Panc1 (cell line): Measurements from ENCODE around the gene SLC39A5. TPM values are rescaled to one million over a fixed set of nuclear protein-coding genes. Genes with fewer than 3 reads are reported as not detected.
A peak's percentile ranks its signal among the peaks of the same experiment; 100 is the strongest.

Source experiments
- ATAC-seq: fragments of 200-7000 bp; cut with Tn5 transposase; 2 replicates; pipeline ENCODE4 v1.9.1; 2020; ENCODE audit warnings: mild to moderate bottlenecking, moderate library complexity
- BruUV-seq: library from RNA; stranded (reverse); fragments of 400-500 nt; replicated peaks from 2 replicates; lab custom pipeline; 2021; lab: Mats Ljungman, UMichigan
- CTCF ChIA-PET: fragments of 300-600 bp; sonication (Branson Sonifier 250); formaldehyde crosslinking; loops from one replicate; lab custom pipeline; 2022; ENCODE audit warnings: antibody characterized with exemption; lab: Charles Lee
- POLR2A ChIA-PET: fragments of 300-600 bp; sonication (Branson Sonifier 250); formaldehyde crosslinking; loops from one replicate; lab custom pipeline; 2022; ENCODE audit warnings: antibody characterized with exemption; lab: Charles Lee
- DNase-seq: peaks from one replicate; pipeline ENCODE4 v3.0.0-alpha.2; 2010; ENCODE audit warnings: low read depth, low spot score
- H3K27ac ChIP-seq: 2 replicates; pipeline ENCODE4 v1.5.1; 2011; ENCODE audit warnings: mild to moderate bottlenecking, low read length, inconsistent platforms
- H3K27me3 ChIP-seq: fragments of 200-500 bp; sonication (Bioruptor generic); 2 replicates; pipeline ENCODE4 v1.6.0; 2014; ENCODE audit warnings: low read length, inconsistent platforms; ENCODE audit not compliant: control insufficient read depth, insufficient read depth
- H3K36me3 ChIP-seq: fragments of 200-500 bp; sonication (Bioruptor generic); 2 replicates; pipeline ENCODE4 v1.5.1; 2014; ENCODE audit warnings: inconsistent platforms, mild to moderate bottlenecking, low read length, moderate library complexity; ENCODE audit not compliant: control insufficient read depth, insufficient read depth
- H3K4me1 ChIP-seq: 2 replicates; pipeline ENCODE4 v1.5.1; 2011; ENCODE audit warnings: inconsistent platforms, mild to moderate bottlenecking, low read length, moderate library complexity; ENCODE audit not compliant: control insufficient read depth, insufficient read depth
- H3K4me3 ChIP-seq, 2 experiments: 2 replicates each; pipeline ENCODE4 v1.5.1; 2011 to 2012; ENCODE audit warnings: low read depth in 2 of 2, low read length in 2 of 2, mild to moderate bottlenecking in 2 of 2, inconsistent platforms in 1 of 2, moderate library complexity in 1 of 2
- H3K9me3 ChIP-seq: fragments of 200-500 bp; sonication (Bioruptor generic); 2 replicates; pipeline ENCODE4 v1.5.1; 2014; ENCODE audit warnings: low read depth, mild to moderate bottlenecking, inconsistent platforms, low read length, moderate library complexity; ENCODE audit not compliant: control insufficient read depth, insufficient read depth
- CTCF ChIP-seq: fragments of 450-650 bp; IDR thresholded peaks from 2 replicates; pipeline ENCODE4 v1.5.1; 2017; ENCODE audit warnings: mild to moderate bottlenecking
- POLR2AphosphoS5 ChIP-seq: IDR thresholded peaks from 2 replicates; pipeline ENCODE4 v1.6.1; 2012; ENCODE audit warnings: mild to moderate bottlenecking, low read depth, low read length, moderate library complexity
- SIN3A ChIP-seq: IDR thresholded peaks from 2 replicates; pipeline ENCODE4 v1.6.1; 2012; ENCODE audit warnings: low read depth, mild to moderate bottlenecking, low read length, moderate library complexity, borderline replicate concordance; ENCODE audit not compliant: insufficient read depth
- TCF7L2 ChIP-seq: IDR thresholded peaks from 2 replicates; pipeline ENCODE4 v1.6.1; 2011; ENCODE audit warnings: mild to moderate bottlenecking, low read depth, low read length, inconsistent platforms
- in situ Hi-C: cut with HindIII; loops from 2 replicates; pipeline ENCODE4 v1.10.0; 2016; ENCODE audit warnings: low sequenced_read_pairs, low pct_unique_long_range_greater_than_20kb
- intact Hi-C: fragments of 100-400 bp; cut with micrococcal nuclease; formaldehyde crosslinking; loops from one replicate; pipeline ENCODE4 v1.10.0; 2022; ENCODE audit not compliant: unreplicated experiment
- total RNA-seq: library from RNA; stranded (reverse); gene quantifications from one replicate; pipeline ENCODE4 v1.2.1, GENCODE V29; 2021; ENCODE audit not compliant: unreplicated experiment

SLC39A5 gene
- total RNA-seq, 1 experiment from 2014 or later = 0.23 TPM

GRCh38 chr12:56266693-56267442, 37.0 kb downstream of the SLC39A5 start, which contains the start of gene COQ10A:
TSS of gene COQ10A (plus strand) at chr12:56266942. CDS start at chr12:56267119, 177 bp downstream.
- Histone ChIP-seq H3K4me3 (peak within 1 kb of the TSS; percentile 68 to 69), H3K36me3 (peaks cover 5% of the 10 kb centered on the region; the same call in 1 of the 2 replicates), H3K4me1 (peaks cover 8% of the 10 kb centered on the region; the same call in 1 of the 2 replicates), H3K27me3 (no peaks in the 10 kb centered on the region), H3K27ac (peak within 1 kb of the TSS; percentile 75), H3K9me3 (no peaks in the 10 kb centered on the region)
- in situ Hi-C loops (no loop called here), intact Hi-C loops (no loop called here)
- TF ChIP-seq SIN3A = 0 out of 2 replicates have a peak, but pooled peaks have one; percentile 44
- TF ChIP-seq TCF7L2 = no peak
- peak; percentile 88 for TF ChIP-seq POLR2AphosphoS5
- TF ChIP-seq CTCF = peak; percentile 79
- DNase-seq = peak; percentile 65
- ChIA-PET CTCF (interaction anchor here (0.5 to 0.6 kb wide), 2 partner anchors 9 to 23 kb away, joined by 3 read pairs; partner anchors contain the start of gene ANKRD52), POLR2A (interaction anchor here (0.5 to 0.6 kb wide), 2 partner anchors 31 to 76 kb away, joined by 3 to 9 read pairs; no protein-coding TSS in a partner anchor)
- BruUV-seq = no TSS peak
- ATAC-seq = peak; percentile 96

- POLR2A ChIA-PET = interaction anchor here (0.5 to 0.6 kb wide), 2 partner anchors 31 to 77 kb away, joined by 3 to 9 read pairs; no protein-coding TSS in a partner anchor
- peak overlapping the region; percentile 60 for H3K27ac ChIP-seq
- ATAC-seq = peak; percentile 29
These were observed 37.7 kb downstream of the SLC39A5 start for GRCh38 chr12:56267443-56268071.

More at GRCh38 chr12:56267443-56268071, 37.7 kb downstream of the SLC39A5 start:
- no peak for DNase-seq
- in situ Hi-C loops (no loop called here), intact Hi-C loops (no loop called here)
- H3K9me3 ChIP-seq = no peaks in the 10 kb centered on the region
- no peaks in the 10 kb centered on the region for H3K27me3 ChIP-seq
- peak overlapping the region; percentile 68 to 69 for H3K4me3 ChIP-seq
- H3K36me3 ChIP-seq = peaks cover 5% of the 10 kb centered on the region; the same call in 1 of the 2 replicates
- TF ChIP-seq CTCF = no peak
- no peak for TF ChIP-seq TCF7L2
- H3K4me1 ChIP-seq = peaks cover 8% of the 10 kb centered on the region; the same call in 1 of the 2 replicates
- BruUV-seq = no TSS peak
- CTCF ChIA-PET = no interaction called here
